ENCODE results near the gene RTBDN.

DNA sequence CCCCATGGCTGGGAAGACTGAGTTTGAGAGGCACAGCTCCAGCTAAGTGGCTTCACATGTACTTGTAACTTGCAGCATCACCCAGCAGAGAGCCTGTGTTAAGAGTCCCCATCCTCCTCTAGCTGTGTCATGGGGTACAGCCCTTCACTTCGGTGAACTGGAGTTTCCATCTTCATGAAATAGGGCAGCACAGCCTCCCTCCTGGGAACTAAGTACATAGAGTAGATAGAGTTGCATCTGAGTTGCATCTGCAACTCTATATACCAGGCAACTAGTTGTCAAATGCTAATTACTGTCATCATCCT is 34.0 kb downstream of the RTBDN start:
- TF ChIP-seq EZH2 (IDR thresholded peaks at IDR 0.05; ENCODE audit: insufficient read depth, poor library complexity, severe bottlenecking), result no peak
- TF ChIP-seq EZH2phosphoT487 (IDR thresholded peaks at IDR 0.05; ENCODE audit: insufficient read depth, low read depth), result no peak
